ENCODE data around the gene CDH4.

Gene CDH4

DNA sequence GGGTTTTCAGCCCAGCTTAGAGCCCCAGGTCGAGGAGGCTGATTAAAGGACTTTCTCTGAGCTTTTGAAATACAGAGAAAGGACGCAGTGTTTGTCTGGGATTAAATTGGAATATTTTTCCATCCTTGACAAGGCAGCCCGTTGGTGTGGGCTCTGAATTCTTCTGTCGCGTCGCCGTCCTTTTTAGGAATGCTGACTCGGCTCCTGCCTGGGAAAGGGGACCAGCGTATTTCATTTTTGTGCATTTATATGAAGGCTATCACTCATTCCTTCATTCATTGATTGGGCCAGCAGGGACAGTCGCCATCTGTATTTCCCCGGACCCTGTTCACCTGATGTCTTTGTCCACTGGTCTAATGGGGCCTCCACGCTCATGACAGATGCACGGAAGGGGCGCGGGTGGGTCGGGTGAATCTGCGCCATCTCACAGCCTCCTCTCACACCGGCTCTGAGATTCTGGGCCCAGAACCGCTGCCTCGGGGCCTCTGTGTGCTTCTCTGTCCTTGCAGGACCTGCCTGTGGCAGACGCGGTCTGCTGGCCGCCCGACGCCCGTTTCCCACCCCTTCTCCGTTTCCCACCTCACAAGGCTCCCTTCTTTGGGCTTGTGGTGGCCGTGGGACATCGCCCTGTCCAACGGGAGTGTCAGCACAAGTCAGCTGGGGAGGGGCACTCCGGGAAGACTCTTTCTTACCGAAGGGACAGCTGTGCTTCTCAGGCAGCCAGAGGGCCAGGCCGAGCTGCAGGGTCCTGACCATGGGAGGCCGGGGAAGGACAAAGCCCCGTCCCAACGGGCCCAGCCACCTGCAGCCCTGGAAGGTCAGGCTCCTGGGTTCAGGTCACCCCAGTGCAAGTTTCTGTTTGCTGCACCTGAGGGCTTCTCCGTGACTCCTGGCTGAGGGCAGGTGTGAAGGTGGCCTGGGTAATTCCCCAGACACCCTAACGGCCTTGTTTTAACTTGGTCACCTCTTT is 656.3 kb downstream of the CDH4 start:
- DNase-seq (ENCODE audit: low read depth, low spot score), result no peak

GRCh38 chr20:61909028-61909427 is 657.0 kb downstream of the CDH4 start:
- DNase-seq (ENCODE audit: low read depth, low spot score), result no peak

DNA sequence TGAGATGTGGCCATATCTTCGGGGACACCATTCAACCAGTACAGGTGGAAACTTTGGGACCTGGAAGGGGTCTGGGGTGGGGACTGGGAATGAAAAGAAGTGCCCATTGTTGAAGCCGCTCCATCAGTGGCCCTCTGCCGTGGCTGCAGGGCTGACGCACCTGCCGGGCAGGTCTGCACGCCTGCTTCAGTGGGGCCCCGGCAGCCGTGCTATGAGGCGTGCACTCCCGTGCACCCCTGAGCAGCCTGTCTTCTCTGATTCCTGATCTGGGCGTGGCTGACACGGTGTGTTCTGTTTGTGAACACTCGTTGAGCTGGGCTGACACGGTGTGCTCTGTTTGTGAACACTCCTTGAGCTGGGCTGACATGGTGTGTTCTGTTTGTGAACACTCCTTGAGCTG is 657.8 kb downstream of the CDH4 start:
- no peak for DNase-seq (ENCODE audit: low read depth, low spot score)

DNA sequence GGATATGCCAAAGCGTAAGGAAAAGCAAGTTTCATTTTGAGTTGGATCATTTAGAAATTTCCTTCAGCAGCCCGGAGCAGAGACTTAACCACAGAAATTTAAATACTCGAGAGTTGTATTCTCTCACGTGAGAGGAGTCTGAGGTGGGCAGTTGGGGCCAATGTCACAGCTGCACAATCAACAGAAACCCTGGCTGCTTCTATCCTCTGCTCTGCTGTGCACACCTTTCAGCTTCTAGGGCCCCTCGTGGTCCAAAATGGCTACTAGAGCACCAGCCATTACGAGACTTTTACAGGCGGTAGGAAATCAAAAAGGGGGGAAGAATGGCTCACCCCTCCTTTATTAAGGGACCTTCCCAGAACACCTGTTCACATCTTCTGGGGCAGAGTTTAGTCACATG is 659.8 kb downstream of the CDH4 start:
- no peak for DNase-seq (ENCODE audit: low read depth, low spot score)

- DNase-seq (ENCODE audit: low read depth, low spot score), result no peak
These were observed 660.8 kb downstream of the CDH4 start for GRCh38 chr20:61912665-61913422.

GRCh38 chr20:61913423-61914225 is 661.6 kb downstream of the CDH4 start:
- DNase-seq (ENCODE audit: low read depth, low spot score), result no peak

- no peak for DNase-seq (ENCODE audit: low read depth, low spot score)
These were observed 663.0 kb downstream of the CDH4 start for GRCh38 chr20:61915101-61915500.

GRCh38 chr20:61916318-61916891 is 664.3 kb downstream of the CDH4 start:
- no peak for DNase-seq (ENCODE audit: low read depth, low spot score)

DNA sequence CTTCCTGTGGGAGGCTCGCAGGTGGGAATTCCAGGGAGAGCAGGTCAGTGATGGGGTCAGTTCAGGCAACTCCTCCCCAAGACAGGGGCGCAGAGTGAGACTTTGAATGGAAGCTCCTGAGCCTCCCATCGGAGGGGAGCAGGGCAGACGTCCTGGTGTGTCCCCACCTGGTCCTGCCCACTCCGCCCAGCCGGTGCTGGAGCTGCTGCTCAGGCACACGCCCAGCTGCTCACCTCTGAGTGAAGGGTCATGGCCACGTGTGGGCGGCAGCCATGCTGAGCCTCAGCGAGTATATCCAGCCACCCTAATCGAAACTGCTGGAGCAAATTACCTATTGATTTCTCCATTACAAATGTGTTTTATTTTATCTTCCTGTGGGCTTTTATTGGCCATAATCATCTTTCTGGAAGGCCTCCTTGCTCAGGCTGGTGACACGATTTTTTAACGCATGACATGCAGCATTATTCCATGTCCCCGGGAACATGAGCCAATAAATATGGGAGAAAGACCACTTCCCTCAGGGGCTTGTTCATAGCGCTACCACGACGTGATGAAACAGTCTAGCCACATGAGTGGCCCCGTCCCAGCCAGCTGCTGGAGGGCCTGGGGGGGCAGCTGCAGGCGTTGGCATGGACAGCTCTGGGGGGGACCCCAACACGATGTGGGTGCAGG is 665.5 kb downstream of the CDH4 start:
- no peak for DNase-seq (ENCODE audit: low read depth, low spot score)

GRCh38 chr20:61918548-61918947 is 666.5 kb downstream of the CDH4 start:
- DNase-seq (ENCODE audit: low read depth, low spot score), result no peak

GRCh38 chr20:61919239-61919638 is 667.2 kb downstream of the CDH4 start:
- no peak for DNase-seq (ENCODE audit: low read depth, low spot score)

GRCh38 chr20:61919675-61920365 is 667.8 kb downstream of the CDH4 start:
- DNase-seq (ENCODE audit: low read depth, low spot score), result no peak

GRCh38 chr20:61922411-61922810 is 670.4 kb downstream of the CDH4 start:
- no peak for DNase-seq (ENCODE audit: low read depth, low spot score)

- DNase-seq (ENCODE audit: low read depth, low spot score), result no peak
These were observed 670.9 kb downstream of the CDH4 start for GRCh38 chr20:61922936-61923335.

GRCh38 chr20:61923371-61924166 is 671.5 kb downstream of the CDH4 start:
- DNase-seq (ENCODE audit: low read depth, low spot score), result no peak

GRCh38 chr20:61924211-61924857 is 672.3 kb downstream of the CDH4 start:
- DNase-seq (ENCODE audit: low read depth, low spot score), result no peak

DNA sequence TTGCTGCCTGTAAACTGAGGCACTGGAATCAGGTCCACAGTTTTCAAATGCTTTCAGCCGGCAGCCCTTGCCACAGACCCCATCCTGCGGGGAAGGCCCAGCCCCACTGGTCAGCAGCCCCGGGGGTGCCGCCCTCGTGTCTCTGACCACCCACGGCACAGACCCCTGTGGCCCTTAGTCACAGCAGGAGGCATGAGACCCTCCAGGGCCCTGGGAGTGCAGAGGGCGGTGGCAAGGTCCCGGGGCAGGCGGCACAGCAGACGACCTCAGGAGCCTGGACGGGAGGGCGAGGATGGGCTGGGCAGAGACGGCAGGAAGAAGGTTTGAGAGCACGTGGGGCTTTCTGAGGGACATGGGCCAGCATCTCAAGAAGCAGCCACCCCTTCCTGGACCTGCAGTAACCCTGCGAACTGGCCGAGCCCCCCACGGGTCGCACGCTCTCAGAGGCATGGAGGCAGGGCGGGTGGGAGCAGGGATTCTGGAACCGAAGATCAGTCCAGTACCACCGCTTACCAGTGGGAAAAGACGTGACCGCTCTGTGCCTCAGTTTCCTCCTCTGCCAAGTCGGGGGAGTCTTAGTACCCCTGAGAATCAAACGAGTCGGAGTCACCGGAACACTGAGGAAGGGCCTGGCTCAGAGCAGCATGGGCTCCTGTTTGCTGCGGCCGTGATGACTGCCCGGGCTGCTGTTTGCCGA is 672.9 kb downstream of the CDH4 start:
- no peak for DNase-seq (ENCODE audit: low read depth, low spot score)

- DNase-seq (ENCODE audit: low read depth, low spot score), result no peak
These were observed 673.6 kb downstream of the CDH4 start for GRCh38 chr20:61925555-61926252.
